ENCODE results near the gene FCER1A. TPM values are rescaled to one million over a fixed set of nuclear protein-coding genes. Genes with fewer than 3 reads are reported as not detected.

Gene FCER1A
- total RNA-seq, 2 experiments from 2014 or later, result not detected

Other genes with a start within 250 kb of the FCER1A start
- 1 to 10 TPM in 1 of 2 experiments, under 1 TPM in 1; 0.99 to 1.8 TPM for gene AIM2, start 225.6 kb upstream of the FCER1A start, total RNA-seq
- not detected for gene CADM3, start 130.7 kb upstream of the FCER1A start, total RNA-seq
- gene ACKR1, start 97.5 kb upstream of the FCER1A start, total RNA-seq, result not detected
- not detected for gene OR10J4, start 129.9 kb downstream of the FCER1A start, total RNA-seq
- gene OR10J1, start 137.4 kb downstream of the FCER1A start, total RNA-seq, result not detected
- not detected for gene OR10J5, start 233.7 kb downstream of the FCER1A start, total RNA-seq

All from activated CD8-positive, alpha-beta T cell treated with anti-CD3 and anti-CD28 coated beads, Interleukin-2, amount 10 ng/mL, durations not matched to agents 7 days and 5 days (primary cell).